WERI-Rb-1 (cell line): ENCODE data around the gene MAGI1.

Source experiments
- DNase-seq: peaks from one replicate; pipeline ENCODE4 v3.0.0-alpha.2; 2020
- H3K27ac ChIP-seq: fragments of 250-450 bp; sonication (Bioruptor Pico); 2 replicates; pipeline ENCODE4 v1.5.1; 2020; ENCODE audit warnings: mild to moderate bottlenecking, moderate library complexity
- H3K27me3 ChIP-seq: fragments of 250-450 bp; sonication (Bioruptor Pico); 2 replicates; pipeline ENCODE4 v1.5.1; 2021; ENCODE audit warnings: mild to moderate bottlenecking, low read depth, moderate library complexity; ENCODE audit not compliant: insufficient read depth, severe bottlenecking
- H3K36me3 ChIP-seq: fragments of 250-450 bp; sonication (Bioruptor Pico); 2 replicates; pipeline ENCODE4 v1.5.1; 2020; ENCODE audit warnings: mild to moderate bottlenecking, moderate library complexity
- H3K4me3 ChIP-seq: 2 replicates; pipeline ENCODE4 v1.5.1; 2011; ENCODE audit warnings: low read depth, mild to moderate bottlenecking, control low read depth, low read length
- H3K9me3 ChIP-seq: fragments of 250-450 bp; sonication (Bioruptor Pico); 2 replicates; pipeline ENCODE4 v1.5.1; 2021; ENCODE audit warnings: mild to moderate bottlenecking, moderate library complexity; ENCODE audit not compliant: severe bottlenecking
- TF ChIP-seq, protein P1 (sequence below): IDR thresholded peaks from 2 replicates; pipeline ENCODE4 v1.5.1; 2011; ENCODE audit warnings: low read depth, mild to moderate bottlenecking, control low read depth, inconsistent platforms, low read length

Gene MAGI1

DNA sequence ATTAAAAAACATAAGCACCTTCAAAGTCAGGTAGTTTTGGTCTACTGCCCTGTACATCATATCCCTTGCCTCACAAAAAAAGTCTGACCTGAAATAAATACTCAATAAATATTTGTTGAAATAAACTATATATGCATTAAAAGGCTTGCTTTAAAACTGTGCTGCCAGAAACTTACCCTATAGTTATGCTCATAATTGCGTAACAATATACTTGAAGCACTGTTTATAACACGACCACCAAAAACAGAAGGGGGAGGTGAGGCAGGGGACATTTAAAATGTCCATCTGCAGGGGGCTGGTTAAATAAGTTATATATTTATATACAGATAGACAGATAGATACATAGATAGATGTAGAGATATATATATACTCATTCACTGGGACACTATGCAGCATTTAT, 549.5 kb downstream of the MAGI1 start:
- TF ChIP-seq, protein P1, sequence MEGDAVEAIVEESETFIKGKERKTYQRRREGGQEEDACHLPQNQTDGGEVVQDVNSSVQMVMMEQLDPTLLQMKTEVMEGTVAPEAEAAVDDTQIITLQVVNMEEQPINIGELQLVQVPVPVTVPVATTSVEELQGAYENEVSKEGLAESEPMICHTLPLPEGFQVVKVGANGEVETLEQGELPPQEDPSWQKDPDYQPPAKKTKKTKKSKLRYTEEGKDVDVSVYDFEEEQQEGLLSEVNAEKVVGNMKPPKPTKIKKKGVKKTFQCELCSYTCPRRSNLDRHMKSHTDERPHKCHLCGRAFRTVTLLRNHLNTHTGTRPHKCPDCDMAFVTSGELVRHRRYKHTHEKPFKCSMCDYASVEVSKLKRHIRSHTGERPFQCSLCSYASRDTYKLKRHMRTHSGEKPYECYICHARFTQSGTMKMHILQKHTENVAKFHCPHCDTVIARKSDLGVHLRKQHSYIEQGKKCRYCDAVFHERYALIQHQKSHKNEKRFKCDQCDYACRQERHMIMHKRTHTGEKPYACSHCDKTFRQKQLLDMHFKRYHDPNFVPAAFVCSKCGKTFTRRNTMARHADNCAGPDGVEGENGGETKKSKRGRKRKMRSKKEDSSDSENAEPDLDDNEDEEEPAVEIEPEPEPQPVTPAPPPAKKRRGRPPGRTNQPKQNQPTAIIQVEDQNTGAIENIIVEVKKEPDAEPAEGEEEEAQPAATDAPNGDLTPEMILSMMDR: no peak
- Histone ChIP-seq H3K27me3 (no peaks in the 10 kb centered on the region), H3K4me3 (no peak overlapping the region), H3K27ac (no peak overlapping the region), H3K36me3 (no peaks in the 10 kb centered on the region), H3K9me3 (no peaks in the 10 kb centered on the region)
- DNase-seq: no peak

DNA sequence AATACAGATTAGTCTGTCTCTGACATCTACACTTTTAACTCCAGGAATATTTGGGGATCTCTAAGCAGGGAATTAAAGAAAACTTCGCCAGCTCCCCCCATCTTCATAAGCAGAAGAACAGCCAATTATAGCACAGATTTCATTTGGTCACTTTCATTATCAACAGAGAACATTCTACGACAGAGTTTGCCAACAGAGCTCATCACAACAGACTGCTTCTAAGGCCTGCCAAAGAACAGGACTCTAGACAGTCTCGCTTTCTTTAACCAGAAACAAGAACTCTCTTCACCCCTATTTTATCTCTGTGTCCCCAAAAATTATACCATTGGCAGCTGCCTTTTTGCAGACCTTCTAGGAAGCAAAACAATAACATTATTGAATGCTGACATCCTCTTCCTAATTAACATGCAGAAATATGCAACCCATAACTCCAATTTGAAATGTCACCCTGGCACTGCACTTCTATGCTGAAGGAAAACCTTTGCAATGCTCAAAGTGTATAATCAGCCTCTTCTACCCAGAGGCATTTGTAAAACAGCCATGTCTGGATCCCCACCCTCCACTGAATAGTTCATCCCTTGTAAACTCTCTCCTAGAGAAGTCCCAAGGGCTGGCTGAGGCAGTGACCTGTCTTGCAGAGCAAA, 552.8 kb downstream of the MAGI1 start:
- no peaks in the 10 kb centered on the region for H3K9me3 ChIP-seq
- no peak overlapping the region for H3K4me3 ChIP-seq
- no peaks in the 10 kb centered on the region for H3K27me3 ChIP-seq
- TF ChIP-seq, protein P1: no peak
- DNase-seq: no peak
- H3K36me3 ChIP-seq: no peaks in the 10 kb centered on the region
- no peak overlapping the region for H3K27ac ChIP-seq

DNA sequence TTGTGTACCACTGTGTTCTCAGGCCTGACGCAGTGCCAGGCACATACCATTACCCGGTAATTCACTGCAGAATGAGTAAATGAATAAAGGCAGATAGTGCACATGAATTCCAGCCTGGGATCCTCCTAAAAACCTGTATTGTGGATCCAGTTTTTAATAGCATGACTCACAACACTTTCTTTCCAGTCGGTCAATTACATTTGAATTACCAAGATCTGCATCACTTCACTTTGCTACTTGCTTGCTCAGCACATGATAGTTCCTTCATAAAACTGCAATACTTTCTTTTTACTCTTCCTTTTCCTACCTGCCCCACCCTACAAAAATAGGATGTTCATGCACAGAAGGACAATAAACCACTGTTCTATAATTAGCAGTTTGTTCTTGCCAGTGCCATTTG, 553.8 kb downstream of the MAGI1 start:
- H3K36me3 ChIP-seq: no peaks in the 10 kb centered on the region
- no peak for DNase-seq
- no peak overlapping the region for H3K4me3 ChIP-seq
- H3K27me3 ChIP-seq: no peaks in the 10 kb centered on the region
- H3K9me3 ChIP-seq: no peaks in the 10 kb centered on the region
- TF ChIP-seq, protein P1: no peak
- H3K27ac ChIP-seq: no peak overlapping the region

DNA sequence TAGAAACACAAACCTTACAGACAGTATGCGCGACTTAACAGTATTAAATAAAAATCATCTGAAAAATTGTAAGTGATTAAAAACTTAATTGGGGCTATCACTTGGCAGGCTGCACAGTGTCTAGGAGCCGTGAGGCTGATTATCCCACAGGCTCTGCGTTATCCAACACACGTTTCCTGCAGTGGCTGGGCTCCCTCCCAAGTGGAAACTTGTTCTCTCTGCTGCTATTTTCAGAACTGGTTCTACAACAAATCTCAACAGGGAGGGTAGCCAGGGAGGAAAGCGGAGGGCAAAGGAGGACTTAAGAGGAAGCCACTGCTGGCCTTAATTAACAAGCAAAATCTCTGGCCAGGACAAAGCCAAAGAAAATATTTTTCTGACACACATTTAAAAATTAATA, 555.2 kb downstream of the MAGI1 start:
- Histone ChIP-seq H3K27ac (no peak overlapping the region), H3K36me3 (no peaks in the 10 kb centered on the region), H3K4me3 (no peak overlapping the region), H3K27me3 (no peaks in the 10 kb centered on the region), H3K9me3 (no peaks in the 10 kb centered on the region)
- TF ChIP-seq, protein P1: no peak
- DNase-seq: no peak

DNA sequence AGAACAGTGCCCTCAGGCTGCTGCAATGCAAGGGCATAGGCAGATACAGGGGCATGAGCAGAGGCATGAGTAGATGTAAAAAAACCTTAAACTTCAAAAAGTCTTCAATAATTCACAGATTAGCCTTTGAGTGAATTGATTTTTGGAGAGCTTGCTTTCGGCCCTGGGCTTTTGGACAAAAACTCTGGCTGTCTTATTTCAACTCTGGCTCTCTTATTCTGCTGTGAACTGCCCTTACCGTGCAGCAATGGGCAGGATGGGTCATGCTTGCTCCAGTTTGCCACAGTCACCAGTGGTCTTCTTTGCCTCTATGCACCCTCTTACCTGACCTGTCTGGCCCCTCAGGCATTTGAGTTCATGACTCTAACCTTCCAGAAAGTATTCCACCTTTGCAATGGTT, 555.7 kb downstream of the MAGI1 start:
- no peak overlapping the region for H3K27ac ChIP-seq
- H3K4me3 ChIP-seq: no peak overlapping the region
- H3K36me3 ChIP-seq: no peaks in the 10 kb centered on the region
- no peak for DNase-seq
- TF ChIP-seq, protein P1: no peak
- H3K9me3 ChIP-seq: no peaks in the 10 kb centered on the region
- no peaks in the 10 kb centered on the region for H3K27me3 ChIP-seq

DNA sequence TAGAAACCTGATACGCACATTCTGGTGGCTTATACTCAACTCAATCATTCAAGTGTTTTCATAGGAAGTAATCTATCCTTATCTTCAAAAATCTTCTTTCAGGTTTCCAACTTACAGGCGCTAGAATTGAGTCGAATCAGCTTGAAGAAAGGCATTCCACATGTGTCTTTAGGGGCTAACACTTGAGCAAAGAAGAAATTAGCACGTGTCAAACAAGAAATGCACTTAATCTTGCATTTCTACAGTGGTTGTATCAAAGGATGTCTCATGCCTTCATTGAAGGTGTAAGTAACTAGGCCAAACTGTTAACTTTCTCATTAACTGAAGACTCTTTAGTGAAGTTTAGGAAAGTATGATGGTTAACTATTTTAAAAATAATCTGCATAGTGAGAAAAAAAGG, 557.6 kb downstream of the MAGI1 start:
- no peaks in the 10 kb centered on the region for H3K9me3 ChIP-seq
- H3K4me3 ChIP-seq: no peak overlapping the region
- no peaks in the 10 kb centered on the region for H3K36me3 ChIP-seq
- TF ChIP-seq, protein P1: no peak
- no peak overlapping the region for H3K27ac ChIP-seq
- H3K27me3 ChIP-seq: no peaks in the 10 kb centered on the region
- no peak for DNase-seq
